Heart right ventricle (tissue), 16 donors: ENCODE measurements around the gene DTNA. TPM values are rescaled to one million over a fixed set of nuclear protein-coding genes. Genes with fewer than 3 reads are reported as not detected.
A peak's percentile ranks its signal among the peaks of the same experiment; 100 is the strongest.

Experiments
- ATAC-seq, 8 donors: fragments of 200-7000 bp; cut with Tn5 transposase; one replicate each; pipeline ENCODE4 v1.9.1; 2020; ENCODE audit warnings: mild to moderate bottlenecking in 8 of 8, moderate library complexity in 8 of 8, moderate number of reproducible peaks in 1 of 8
- DNase-seq, 2 donors: peaks; one replicate each; pipeline ENCODE4 v3.0.0-alpha.2; 2020
- H3K27ac ChIP-seq, 10 donors: fragments of 200-600 bp; sonication (generic) in 2 of 10; one replicate each; pipeline versions ENCODE4 v1.5.0 to v1.8.0; 2020 to 2022; ENCODE audit warnings: mild to moderate bottlenecking in 3 of 10
- H3K27me3 ChIP-seq, 7 donors: fragments of 200-600 bp; one replicate each; pipeline ENCODE4 v1.8.0; 2021 to 2022; ENCODE audit warnings: mild to moderate bottlenecking in 2 of 7
- H3K36me3 ChIP-seq, 9 donors: fragments of 200-600 bp; sonication (generic) in 1 of 9; one replicate each; pipeline versions ENCODE4 v1.5.0 to v1.8.0; 2020 to 2022; ENCODE audit warnings: mild to moderate bottlenecking in 2 of 9
- H3K4me1 ChIP-seq, 9 donors: fragments of 200-600 bp; sonication (generic) in 1 of 9; one replicate each; pipeline versions ENCODE4 v1.5.0 to v1.8.0; 2020 to 2022; ENCODE audit warnings: mild to moderate bottlenecking in 4 of 9
- H3K4me3 ChIP-seq, 10 donors: fragments of 200-600 bp; sonication (generic) in 2 of 10; one replicate each; pipeline versions ENCODE4 v1.5.0 to v1.8.0; 2020 to 2022; ENCODE audit warnings: mild to moderate bottlenecking in 7 of 10, moderate library complexity in 2 of 10
- H3K9me3 ChIP-seq, 11 donors: fragments of 200-600 bp in 10 of 11; sonication (generic) in 2 of 11; one replicate each; pipeline versions ENCODE4 v1.5.0 to v1.8.0; 2013 to 2022; ENCODE audit warnings: mild to moderate bottlenecking in 2 of 11, control low read depth in 1 of 11, moderate library complexity in 1 of 11
- WGBS, 2 donors: extraction: QIAGEN DNeasy Blood & Tissue Kit; methylation state at CpG; one replicate each; pipeline ENCODE4 v1.1.7; 2013; ENCODE audit warnings: inconsistent platforms in 1 of 2; 5-methylcytosine and 5-hydroxymethylcytosine counted together
- intact Hi-C, 10 donors: fragments of 100-400 bp; cut with DNase I; formaldehyde crosslinking; loops; one replicate each; pipeline versions ENCODE4 v1.11.1 to v1.14.2; 2022
- polyA plus RNA-seq, 2 donors: library from polyadenylated mRNA; stranded (reverse); fragments of 200-250 nt; gene quantifications; one replicate each; pipeline ENCODE4 v1.2.3, GENCODE V29; 2013
- total RNA-seq, 10 donors: library from RNA; stranded (reverse); fragmentation: NEBNext Ultra II Directional in 3 of 10; extraction: Animal tissue kit (Norgen Biotek cat#: 25700) in 3 of 10; gene quantifications; one replicate each; pipeline versions ENCODE4 v1.2.1 to v1.2.4, GENCODE V29; 2021 to 2023
- TF ChIP-seq, protein P1 (sequence below), 9 donors: fragments of 200-600 bp; sonication (generic) in 2 of 9; IDR thresholded peaks; one replicate each; pipeline versions ENCODE4 v1.5.0 to v1.8.0; 2021 to 2022; ENCODE audit warnings: antibody characterized with exemption in 9 of 9, mild to moderate bottlenecking in 5 of 9, moderate library complexity in 1 of 9
- donor health status: Arrhythmogenic right ventricular cardiomyopathy.
- donor health status: ischemic (EF 13 %, LVEDD 7.1; RV severe dilation, severe dysfunction).
- donor health status: healthy with polysubstance abuse.
- donor health status: DM: no; HTN: yes; CAD: no.
- donor health status: DM: no; HTN: no; CAD: no.
- donor health status: ischemic (EF 25% LVEDD 6.9; RV normal size, moderate dysfunction).
- donor health status: ischemic (EF 25% LVEDD 5.7; RV mildly dilated, moderate dysfunction).
- donor health status: healthy.
- donor health status: DM: yes; HTN: yes; CAD: no.
- donor health status: Ischemic cardiomyopathy.
- donor health status: ischemic (EF 35%, LVEDD 5.7; RV mildly dilated, moderate dysfunction).
- donor health status: nonischemic (EF 11% LVEDD 7.7; RV severe dilation, severe dysfunction).
- donor health status: DM: yes; HTN: yes; CAD: no.
- donor health status: PGD.
- donor health status: ischemic (EF 29% LVEDD 5.4; RV normal size, mild dysfunction).
- donor health status: nonischemic (EF 23%, LVEDD 6.1; RV moderate dilation, normal function).

Gene DTNA
- total and polyA plus RNA-seq, 12 donors = 65.4 to 198 (median 179) TPM

DNA sequence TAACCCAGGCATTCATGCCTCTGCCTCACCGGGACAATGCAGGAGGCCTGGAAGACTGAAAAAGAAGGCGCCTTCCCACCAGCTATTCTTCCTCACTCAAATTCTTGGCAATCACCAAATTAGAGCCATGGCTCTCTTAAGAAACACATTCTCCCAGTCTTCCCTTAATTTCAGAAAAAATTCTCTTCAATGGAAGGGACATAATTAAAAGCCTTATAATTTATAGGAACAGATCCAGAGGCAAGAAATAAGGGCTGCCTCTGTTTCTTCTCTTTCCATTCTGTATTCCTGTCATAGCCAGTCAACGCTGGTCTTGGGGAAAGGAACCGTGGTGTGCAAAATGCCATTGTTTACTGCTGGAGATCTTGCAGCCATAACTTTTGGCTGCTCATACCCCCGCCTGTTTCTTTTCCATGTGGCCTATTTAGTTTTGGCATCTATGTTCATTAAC lies 32.8 kb downstream of the DTNA start:
- DNase-seq (no peak), ATAC-seq (peak in 3 of 8 donors; percentile 27 to 38 (median 31))
- no peaks in the 10 kb centered on the region for H3K36me3 ChIP-seq
- 57 to 61% methylated on average over 5 of the region's 5 CpGs for WGBS, 2 donors
- intact Hi-C loops = loop anchor here in 1 of 10 donors (5.0 kb wide), 1 partner anchor 36 kb away; no protein-coding TSS in a partner anchor
- no peak overlapping the region for H3K4me3 ChIP-seq
- peak overlapping the region in 2 of 10 donors; percentile 27 to 47 for H3K27ac ChIP-seq
- H3K27me3 ChIP-seq = no peaks in the 10 kb centered on the region
- TF ChIP-seq, protein P1, sequence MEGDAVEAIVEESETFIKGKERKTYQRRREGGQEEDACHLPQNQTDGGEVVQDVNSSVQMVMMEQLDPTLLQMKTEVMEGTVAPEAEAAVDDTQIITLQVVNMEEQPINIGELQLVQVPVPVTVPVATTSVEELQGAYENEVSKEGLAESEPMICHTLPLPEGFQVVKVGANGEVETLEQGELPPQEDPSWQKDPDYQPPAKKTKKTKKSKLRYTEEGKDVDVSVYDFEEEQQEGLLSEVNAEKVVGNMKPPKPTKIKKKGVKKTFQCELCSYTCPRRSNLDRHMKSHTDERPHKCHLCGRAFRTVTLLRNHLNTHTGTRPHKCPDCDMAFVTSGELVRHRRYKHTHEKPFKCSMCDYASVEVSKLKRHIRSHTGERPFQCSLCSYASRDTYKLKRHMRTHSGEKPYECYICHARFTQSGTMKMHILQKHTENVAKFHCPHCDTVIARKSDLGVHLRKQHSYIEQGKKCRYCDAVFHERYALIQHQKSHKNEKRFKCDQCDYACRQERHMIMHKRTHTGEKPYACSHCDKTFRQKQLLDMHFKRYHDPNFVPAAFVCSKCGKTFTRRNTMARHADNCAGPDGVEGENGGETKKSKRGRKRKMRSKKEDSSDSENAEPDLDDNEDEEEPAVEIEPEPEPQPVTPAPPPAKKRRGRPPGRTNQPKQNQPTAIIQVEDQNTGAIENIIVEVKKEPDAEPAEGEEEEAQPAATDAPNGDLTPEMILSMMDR (IDR thresholded peaks at IDR 0.05) = no peak
- peaks cover 4 to 70% (median 29%) of the 10 kb centered on the region in 9 donors for H3K4me1 ChIP-seq
- H3K9me3 ChIP-seq = no peaks in the 10 kb centered on the region

DNA sequence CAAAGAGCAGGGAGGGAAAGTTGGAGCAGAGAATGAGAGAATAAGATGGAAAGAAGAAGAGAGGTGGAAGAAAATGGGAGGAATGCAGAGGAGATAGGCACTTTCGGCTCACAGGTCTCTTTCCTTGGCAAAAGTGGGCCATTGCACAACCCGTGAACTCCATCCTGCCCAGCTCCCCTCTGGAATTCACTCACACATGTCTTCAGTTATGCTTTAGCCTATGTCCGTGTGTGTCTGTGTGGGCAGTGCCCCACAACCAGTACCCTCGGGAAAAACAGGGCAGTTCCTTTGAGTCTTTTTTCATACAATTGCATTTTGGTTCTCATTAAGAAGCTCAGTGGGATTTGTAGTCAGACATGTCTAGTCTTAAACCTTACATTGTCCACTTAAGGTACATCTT lies 34.5 kb downstream of the DTNA start:
- H3K4me3 ChIP-seq = no peak overlapping the region
- H3K9me3 ChIP-seq = no peaks in the 10 kb centered on the region
- H3K4me1 ChIP-seq = peaks cover 4 to 54% (median 22%) of the 10 kb centered on the region in 9 donors
- TF ChIP-seq, protein P1 (IDR thresholded peaks at IDR 0.05) = no peak
- intact Hi-C loops = loop anchor here in 1 of 10 donors (5.0 kb wide), 1 partner anchor 37 kb away; no protein-coding TSS in a partner anchor
- peak overlapping the region in 2 of 10 donors; percentile 7 to 20 for H3K27ac ChIP-seq
- ATAC-seq = no peak
- DNase-seq = no peak
- WGBS, 2 donors = 77 to 84% methylated on average over 4 of the region's 4 CpGs
- no peaks in the 10 kb centered on the region for H3K36me3 ChIP-seq
- H3K27me3 ChIP-seq = no peaks in the 10 kb centered on the region

DNA sequence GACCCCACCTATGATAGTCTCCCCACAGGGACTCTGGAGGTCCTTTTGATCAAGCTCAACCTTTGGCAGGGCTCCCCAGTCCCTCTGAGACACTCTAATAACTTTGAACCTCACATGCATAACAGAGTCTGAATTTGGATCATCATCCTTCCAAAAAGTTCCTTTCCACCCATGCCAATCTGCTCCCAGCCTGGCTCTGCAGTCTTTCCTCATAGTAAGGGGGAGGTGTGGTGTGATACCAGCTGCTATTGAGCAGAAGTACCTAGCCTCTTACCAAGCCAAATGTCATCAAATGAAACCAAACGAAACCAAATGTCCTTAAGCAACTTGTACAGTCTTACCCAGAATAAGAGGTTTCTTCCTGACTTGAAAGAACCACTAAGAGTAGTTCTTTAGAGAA lies 36.5 kb downstream of the DTNA start:
- no peaks in the 10 kb centered on the region for H3K9me3 ChIP-seq
- TF ChIP-seq, protein P1 (IDR thresholded peaks at IDR 0.05) = no peak
- ATAC-seq (peak in 5 of 8 donors; percentile 35 to 79 (median 43)), DNase-seq (no peak)
- no peaks in the 10 kb centered on the region for H3K36me3 ChIP-seq
- H3K4me1 ChIP-seq = peaks cover 0 to 40% (median 12%) of the 10 kb centered on the region in 9 donors
- no peak overlapping the region for H3K4me3 ChIP-seq
- intact Hi-C loops = no loop called here
- H3K27ac ChIP-seq = no peak overlapping the region
- H3K27me3 ChIP-seq = no peaks in the 10 kb centered on the region
- 51 to 68% methylated on average over 1 of the region's 1 CpG for WGBS, 2 donors

DNA sequence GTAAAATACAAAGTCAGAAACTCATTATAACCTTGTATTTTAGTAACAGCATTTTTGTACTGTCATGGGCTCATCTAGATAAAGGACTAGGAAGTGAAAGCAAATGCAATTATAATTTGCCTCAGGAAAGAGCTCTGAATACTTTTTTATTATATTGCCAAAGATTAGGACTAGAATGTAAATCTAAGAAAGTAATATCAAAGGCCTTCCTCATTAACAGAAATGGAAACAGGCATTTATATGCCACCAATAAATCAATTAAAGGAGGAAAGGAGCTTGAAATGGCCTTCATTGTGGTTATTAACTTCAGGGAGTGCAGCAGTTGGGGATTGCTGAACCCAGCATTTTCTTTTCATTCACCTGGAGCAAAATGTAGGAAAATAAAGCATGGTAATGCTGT lies 39.6 kb downstream of the DTNA start:
- TF ChIP-seq, protein P1 (IDR thresholded peaks at IDR 0.05) = no peak
- intact Hi-C loops = no loop called here
- Histone ChIP-seq H3K4me1 (peaks cover 0 to 16% (median 0%) of the 10 kb centered on the region in 9 donors), H3K27ac (no peak overlapping the region), H3K4me3 (no peak overlapping the region), H3K9me3 (no peaks in the 10 kb centered on the region), H3K27me3 (no peaks in the 10 kb centered on the region), H3K36me3 (no peaks in the 10 kb centered on the region)
- ATAC-seq = no peak
- no peak for DNase-seq
